SJCRH30 (cell line): ENCODE results near the gene ST6GALNAC6. TPM values are rescaled to one million over a fixed set of nuclear protein-coding genes. Genes with fewer than 3 reads are reported as not detected.

ENCODE experiments used
- DNase-seq, 2 experiments: peaks; one replicate each; pipeline ENCODE4 v3.0.0-alpha.2; 2015 to 2020
- H3K27ac ChIP-seq: fragments of 250-450 bp; sonication (Bioruptor Pico); 2 replicates; pipeline ENCODE4 v1.5.1; 2020; ENCODE audit warnings: mild to moderate bottlenecking, moderate library complexity
- H3K27me3 ChIP-seq: fragments of 250-450 bp; sonication (Bioruptor Pico); 2 replicates; pipeline ENCODE4 v1.5.1; 2020; ENCODE audit warnings: mild to moderate bottlenecking, moderate library complexity
- H3K36me3 ChIP-seq: fragments of 250-450 bp; sonication (Bioruptor Pico); 2 replicates; pipeline ENCODE4 v1.5.1; 2020; ENCODE audit warnings: mild to moderate bottlenecking, moderate library complexity
- H3K4me1 ChIP-seq: fragments of 250-450 bp; sonication (Bioruptor Pico); 2 replicates; pipeline ENCODE4 v1.5.1; 2020; ENCODE audit warnings: mild to moderate bottlenecking, moderate library complexity
- H3K4me3 ChIP-seq: fragments of 250-450 bp; sonication (Bioruptor Pico); 2 replicates; pipeline ENCODE4 v1.5.1; 2020; ENCODE audit warnings: mild to moderate bottlenecking, moderate library complexity
- H3K9me3 ChIP-seq: fragments of 250-450 bp; sonication (Bioruptor Pico); replicated peaks from 2 replicates; pipeline ENCODE4 v1.5.1; 2020; ENCODE audit warnings: mild to moderate bottlenecking, moderate library complexity
- total RNA-seq: library from RNA; depleted of rRNA; stranded (reverse); fragments of >200 nt; shearing (Covaris generic); gene quantifications from 2 replicates; pipeline ENCODE4 v1.2.3, GENCODE V29; 2014

ST6GALNAC6 gene
- total RNA-seq, 1 experiment from 2014 or later: 59.9 TPM

- H3K27me3 ChIP-seq: no peaks in the 10 kb centered on the region
- H3K27ac ChIP-seq: peak overlapping the region; percentile 43; the same call in 1 of the 2 replicates
- peaks cover 28% of the 10 kb centered on the region for H3K4me1 ChIP-seq
- H3K36me3 ChIP-seq: no peaks in the 10 kb centered on the region
- DNase-seq: no peak
- no peak overlapping the region for H3K4me3 ChIP-seq
- no peaks in the 10 kb centered on the region for H3K9me3 ChIP-seq
Measured at GRCh38 chr9:127857278-127857677, 42.1 kb downstream of the ST6GALNAC6 start.

- Histone ChIP-seq H3K4me1 (peaks cover 26% of the 10 kb centered on the region), H3K4me3 (no peak overlapping the region), H3K27me3 (no peaks in the 10 kb centered on the region), H3K36me3 (no peaks in the 10 kb centered on the region), H3K27ac (no peak overlapping the region), H3K9me3 (no peaks in the 10 kb centered on the region)
- DNase-seq: no peak
Measured at GRCh38 chr9:127856729-127857116, 42.7 kb downstream of the ST6GALNAC6 start.

- H3K9me3 ChIP-seq: no peaks in the 10 kb centered on the region
- no peak for DNase-seq
- H3K27ac ChIP-seq: no peak overlapping the region
- no peaks in the 10 kb centered on the region for H3K36me3 ChIP-seq
- H3K4me1 ChIP-seq: peaks cover 26% of the 10 kb centered on the region
- H3K4me3 ChIP-seq: no peak overlapping the region
- no peaks in the 10 kb centered on the region for H3K27me3 ChIP-seq
Measured at GRCh38 chr9:127856094-127856728, 43.2 kb downstream of the ST6GALNAC6 start.

GRCh38 chr9:127855522-127855921 is 43.9 kb downstream of the ST6GALNAC6 start:
- H3K4me1 ChIP-seq: peaks cover 26% of the 10 kb centered on the region
- H3K36me3 ChIP-seq: no peaks in the 10 kb centered on the region
- no peaks in the 10 kb centered on the region for H3K9me3 ChIP-seq
- H3K27ac ChIP-seq: no peak overlapping the region
- no peak overlapping the region for H3K4me3 ChIP-seq
- no peaks in the 10 kb centered on the region for H3K27me3 ChIP-seq
- DNase-seq: no peak

- H3K9me3 ChIP-seq: no peaks in the 10 kb centered on the region
- no peaks in the 10 kb centered on the region for H3K27me3 ChIP-seq
- peaks cover 26% of the 10 kb centered on the region for H3K4me1 ChIP-seq
- DNase-seq: no peak
- peak overlapping the region; percentile 67 for H3K4me3 ChIP-seq
- no peak overlapping the region for H3K27ac ChIP-seq
- no peaks in the 10 kb centered on the region for H3K36me3 ChIP-seq
Measured at GRCh38 chr9:127854960-127855359, 44.4 kb downstream of the ST6GALNAC6 start.

GRCh38 chr9:127854184-127854806 is 45.1 kb downstream of the ST6GALNAC6 start, which contains the start of gene ENG:
ENG (minus strand) TSS chr9:127854658; CDS start chr9:127854355, 303 bp downstream.
- no peaks in the 10 kb centered on the region; the same call in 1 of the 2 replicates for H3K9me3 ChIP-seq
- H3K4me1 ChIP-seq: peaks cover 26% of the 10 kb centered on the region
- H3K4me3 ChIP-seq: peak within 1 kb of the TSS; percentile 67
- no peaks in the 10 kb centered on the region for H3K27me3 ChIP-seq
- H3K27ac ChIP-seq: peak within 1 kb of the TSS; percentile 45
- H3K36me3 ChIP-seq: peaks cover 3% of the 10 kb centered on the region; the same call in 1 of the 2 replicates
- peak; percentile 86 to 88 for DNase-seq

GRCh38 chr9:127853312-127854183 is 45.9 kb downstream of the ST6GALNAC6 start:
- Histone ChIP-seq H3K27me3 (no peaks in the 10 kb centered on the region), H3K36me3 (peaks cover 4% of the 10 kb centered on the region; the same call in 1 of the 2 replicates), H3K9me3 (no peaks in the 10 kb centered on the region; the same call in 1 of the 2 replicates), H3K27ac (peak overlapping the region; percentile 45), H3K4me1 (peaks cover 21% of the 10 kb centered on the region), H3K4me3 (peak overlapping the region; percentile 67)
- no peak for DNase-seq

- DNase-seq: no peak
- Histone ChIP-seq H3K27ac (no peak overlapping the region), H3K4me1 (peaks cover 14% of the 10 kb centered on the region; the same call in 1 of the 2 replicates)
Measured at GRCh38 chr9:127852829-127853228, 46.6 kb downstream of the ST6GALNAC6 start.

GRCh38 chr9:127850286-127850830 is 49.0 kb downstream of the ST6GALNAC6 start:
- peaks cover 12% of the 10 kb centered on the region; the same call in 1 of the 2 replicates for H3K4me1 ChIP-seq
- no peak overlapping the region for H3K4me3 ChIP-seq
- DNase-seq: no peak
- peaks cover 4% of the 10 kb centered on the region; the same call in 1 of the 2 replicates for H3K36me3 ChIP-seq
- H3K27ac ChIP-seq: no peak overlapping the region
- H3K27me3 ChIP-seq: no peaks in the 10 kb centered on the region
- H3K9me3 ChIP-seq: no peaks in the 10 kb centered on the region; the same call in 1 of the 2 replicates

More at GRCh38 chr9:127852829-127853228, 46.6 kb downstream of the ST6GALNAC6 start:
- Histone ChIP-seq H3K36me3 (peaks cover 4% of the 10 kb centered on the region; the same call in 1 of the 2 replicates), H3K4me3 (no peak overlapping the region), H3K27me3 (no peaks in the 10 kb centered on the region), H3K9me3 (no peaks in the 10 kb centered on the region; the same call in 1 of the 2 replicates)

GRCh38 chr9:127848756-127849504 is 50.5 kb downstream of the ST6GALNAC6 start:
- no peak for DNase-seq
- H3K4me3 ChIP-seq: no peak overlapping the region
- H3K27me3 ChIP-seq: no peaks in the 10 kb centered on the region
- H3K4me1 ChIP-seq: peaks cover 9% of the 10 kb centered on the region; the same call in 1 of the 2 replicates
- H3K36me3 ChIP-seq: peaks cover 4% of the 10 kb centered on the region; the same call in 1 of the 2 replicates
- H3K27ac ChIP-seq: no peak overlapping the region
- no peaks in the 10 kb centered on the region; the same call in 1 of the 2 replicates for H3K9me3 ChIP-seq

GRCh38 chr9:127847833-127848755 is 51.3 kb downstream of the ST6GALNAC6 start:
- Histone ChIP-seq H3K27ac (no peak overlapping the region; the same call in 1 of the 2 replicates), H3K27me3 (no peaks in the 10 kb centered on the region), H3K4me1 (peaks cover 9% of the 10 kb centered on the region; the same call in 1 of the 2 replicates), H3K9me3 (no peaks in the 10 kb centered on the region; the same call in 1 of the 2 replicates), H3K36me3 (peaks cover 7% of the 10 kb centered on the region), H3K4me3 (no peak overlapping the region)
- DNase-seq: no peak

GRCh38 chr9:127847178-127847510 is 52.3 kb downstream of the ST6GALNAC6 start:
- Histone ChIP-seq H3K4me1 (peaks cover 9% of the 10 kb centered on the region; the same call in 1 of the 2 replicates), H3K36me3 (peaks cover 7% of the 10 kb centered on the region), H3K9me3 (no peaks in the 10 kb centered on the region; the same call in 1 of the 2 replicates), H3K27me3 (no peaks in the 10 kb centered on the region), H3K27ac (no peak overlapping the region; the same call in 1 of the 2 replicates), H3K4me3 (no peak overlapping the region)
- DNase-seq: no peak
